DMS53 (cell line): ENCODE results near the gene GAREM2.

ENCODE experiments used
- DNase-seq: peaks from one replicate; lab custom pipeline; 2025; lab: John Stamatoyannopoulos, UW

Gene GAREM2

DNA sequence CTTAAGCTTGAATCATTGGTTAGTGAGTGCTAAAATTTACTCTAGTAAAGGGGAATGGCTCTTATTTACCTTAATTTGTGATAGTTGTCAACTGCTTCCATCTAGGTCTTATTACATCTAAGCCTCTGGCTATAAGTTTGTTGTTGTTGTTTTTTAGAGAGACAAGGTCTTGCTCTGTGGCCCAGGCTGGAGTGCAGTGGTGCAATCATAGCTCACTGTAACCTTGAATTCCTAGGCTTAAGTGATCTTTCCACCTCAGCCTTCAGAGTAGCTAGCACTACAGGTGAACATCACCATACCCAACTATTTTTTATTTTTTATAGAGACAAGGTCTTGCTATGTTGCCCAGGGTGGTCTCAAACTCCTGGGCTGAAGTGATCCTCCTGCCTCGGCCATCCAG is 65.0 kb downstream of the GAREM2 start:
- DNase-seq: no peak

DNA sequence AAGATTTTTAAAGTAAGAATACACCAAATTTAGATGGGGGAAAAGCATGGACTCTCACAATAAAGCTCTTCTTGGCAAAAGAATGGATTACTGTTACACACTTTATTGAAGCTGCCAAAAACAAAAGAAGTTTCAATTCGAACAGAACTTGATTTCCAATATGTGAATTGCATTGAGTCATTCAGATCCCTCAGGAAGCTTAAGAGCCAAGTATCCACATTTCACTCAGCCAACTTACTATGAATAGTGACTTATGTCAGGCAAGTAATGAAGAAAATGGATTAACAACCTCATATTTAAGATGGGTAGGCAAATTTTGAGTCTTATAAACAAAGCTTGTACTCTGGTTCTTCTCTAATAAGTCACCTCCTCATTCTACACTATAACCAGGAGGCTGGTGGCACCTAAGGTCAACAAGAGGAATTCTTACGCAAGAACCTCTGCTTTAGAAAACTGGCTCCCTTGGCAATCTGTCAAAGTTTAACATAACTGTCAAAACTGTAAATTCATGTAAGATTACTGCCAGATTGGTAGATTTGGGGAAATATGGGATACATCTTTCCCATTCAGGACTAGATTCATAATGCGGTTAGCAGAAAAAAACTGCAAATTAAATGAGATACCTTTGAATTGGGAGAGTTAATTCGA is 65.5 kb downstream of the GAREM2 start:
- no peak for DNase-seq
